ENCODE results near the gene APC2.
"Not testable (repeated sequence)": the region's sequence is repeated elsewhere in the genome, so short reads cannot be mapped to it uniquely, and the experiment has no call there.

The APC2 gene

GRCh38 chr19:1412995-1413800, 36.7 kb upstream of the APC2 start:
- DNase-seq = no peak

DNA sequence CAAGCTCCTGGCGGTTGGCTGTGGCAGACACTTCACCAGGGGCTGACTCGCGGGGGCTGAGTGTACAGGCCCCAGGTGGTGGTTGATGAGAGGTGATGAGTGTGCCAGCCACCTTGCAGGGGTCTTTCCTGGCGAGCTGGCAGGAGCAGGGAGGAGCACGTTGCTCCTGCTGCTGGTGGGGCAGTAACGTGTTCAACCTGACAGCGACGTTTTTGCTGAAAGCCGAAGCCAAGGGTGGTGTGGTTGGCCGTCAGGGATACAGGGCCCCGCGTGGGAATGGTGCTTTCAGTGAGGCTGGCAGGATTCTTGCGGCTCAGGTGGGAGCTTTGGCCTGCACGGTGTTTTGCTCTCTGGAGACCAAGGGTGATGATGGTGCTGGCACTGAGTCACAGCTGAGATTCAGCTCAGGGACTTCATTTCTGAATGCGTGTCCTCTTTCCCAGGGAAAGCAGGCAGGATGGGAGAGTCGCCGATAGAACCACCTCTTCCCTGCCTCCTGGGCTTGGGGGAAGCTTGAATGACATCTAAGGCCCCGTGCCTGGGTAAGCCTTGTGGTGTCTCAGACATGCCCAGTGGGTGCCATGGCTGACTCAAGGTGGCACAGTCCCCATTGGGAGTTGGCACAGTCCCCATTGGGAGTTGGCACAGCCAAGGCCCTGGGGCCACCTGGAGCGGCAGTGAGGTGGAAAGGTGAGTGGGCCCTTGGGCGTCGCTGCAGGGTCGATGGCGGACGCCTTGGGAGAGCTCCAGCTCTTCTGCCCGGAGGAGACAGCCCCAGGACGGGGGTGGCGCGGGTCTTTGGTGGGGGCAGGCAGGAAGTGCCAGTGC, 33.7 kb upstream of the APC2 start:
- no peak for DNase-seq

- no peak for DNase-seq
These were observed 32.8 kb upstream of the APC2 start for GRCh38 chr19:1417145-1417544.

GRCh38 chr19:1417681-1418495, 32.0 kb upstream of the APC2 start:
- no peak for DNase-seq

DNA sequence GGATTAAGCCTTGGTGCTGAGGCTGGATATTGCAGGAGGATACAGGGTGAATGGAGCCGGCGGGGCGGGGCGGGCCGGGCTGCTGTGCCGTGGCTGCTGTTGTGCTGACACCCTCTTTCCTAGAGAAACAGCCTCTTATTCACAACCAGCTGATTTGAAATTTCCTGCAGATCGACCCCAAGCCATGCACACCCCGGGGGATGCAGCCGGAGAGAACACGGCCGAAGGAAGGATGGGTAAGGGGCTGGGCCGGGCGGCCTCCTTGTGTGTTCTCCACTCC, 31.5 kb upstream of the APC2 start:
- DNase-seq = no peak

DNA sequence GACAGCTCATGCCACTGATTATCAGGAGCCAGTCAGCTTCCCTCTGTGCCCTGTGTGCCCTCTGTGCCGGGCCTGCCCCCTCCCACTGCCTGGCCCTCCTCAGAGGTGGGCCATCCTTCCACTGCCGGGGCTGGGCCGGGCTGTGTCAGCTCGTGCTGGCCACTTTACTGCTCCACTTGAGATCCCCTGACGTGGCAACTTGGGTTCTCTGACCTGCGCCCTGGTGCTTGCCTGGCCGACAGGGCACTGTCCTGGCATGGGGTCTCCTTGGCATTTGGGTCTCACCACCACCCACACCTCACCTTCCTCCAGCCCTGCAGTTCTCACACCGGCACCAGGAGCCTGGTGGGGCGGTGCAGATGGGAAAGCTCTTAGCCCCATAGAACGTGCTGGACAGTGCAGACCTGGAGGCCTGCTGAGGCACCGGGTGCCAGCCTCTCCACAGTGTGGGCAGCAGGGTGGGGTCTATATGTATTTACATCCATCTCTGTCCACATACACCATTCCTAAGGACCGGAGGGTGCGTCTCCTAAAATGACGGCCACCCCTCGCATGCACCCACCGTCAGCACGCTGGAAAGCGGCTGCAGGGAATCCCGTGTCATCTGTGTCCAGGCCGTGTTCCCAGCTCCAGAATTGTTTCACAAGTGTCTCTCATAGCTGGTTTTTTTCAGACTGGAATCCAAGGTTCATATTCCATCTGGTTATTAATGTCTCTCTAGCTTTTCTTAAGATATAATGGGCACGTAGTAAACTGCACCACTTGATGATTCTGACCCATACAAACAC, 30.8 kb upstream of the APC2 start:
- no peak for DNase-seq

- DNase-seq = not testable (repeated sequence)
These were observed 29.8 kb upstream of the APC2 start for GRCh38 chr19:1420085-1420484.

DNA sequence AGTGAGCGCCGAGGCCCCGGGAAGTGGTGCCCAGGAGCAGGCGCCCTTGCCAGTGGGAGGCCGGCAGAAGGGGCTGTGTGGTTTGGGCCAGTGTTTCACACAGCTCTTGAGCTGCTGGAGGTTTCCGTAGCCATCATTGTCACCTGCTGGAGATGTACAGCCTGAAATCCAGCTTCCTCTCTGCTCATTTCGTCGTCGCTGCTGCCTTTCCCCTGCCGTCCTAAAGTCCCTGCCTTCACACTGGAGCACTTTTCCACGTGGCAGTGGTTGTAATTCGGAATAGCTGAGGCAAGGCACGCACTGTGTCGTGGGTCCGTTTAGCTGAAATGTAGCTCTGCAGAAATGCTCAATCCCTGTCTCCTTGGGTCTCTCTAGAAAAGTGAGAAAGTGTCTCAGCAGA, 29.3 kb upstream of the APC2 start:
- no peak for DNase-seq

- DNase-seq = no peak
These were observed 28.5 kb upstream of the APC2 start for GRCh38 chr19:1421218-1421957.

- no peak for DNase-seq
These were observed 28.0 kb upstream of the APC2 start for GRCh38 chr19:1421958-1422305.

- no peak for DNase-seq
These were observed 27.6 kb upstream of the APC2 start for GRCh38 chr19:1422360-1422759.

GRCh38 chr19:1422943-1423342, 27.0 kb upstream of the APC2 start:
- no peak for DNase-seq

DNA sequence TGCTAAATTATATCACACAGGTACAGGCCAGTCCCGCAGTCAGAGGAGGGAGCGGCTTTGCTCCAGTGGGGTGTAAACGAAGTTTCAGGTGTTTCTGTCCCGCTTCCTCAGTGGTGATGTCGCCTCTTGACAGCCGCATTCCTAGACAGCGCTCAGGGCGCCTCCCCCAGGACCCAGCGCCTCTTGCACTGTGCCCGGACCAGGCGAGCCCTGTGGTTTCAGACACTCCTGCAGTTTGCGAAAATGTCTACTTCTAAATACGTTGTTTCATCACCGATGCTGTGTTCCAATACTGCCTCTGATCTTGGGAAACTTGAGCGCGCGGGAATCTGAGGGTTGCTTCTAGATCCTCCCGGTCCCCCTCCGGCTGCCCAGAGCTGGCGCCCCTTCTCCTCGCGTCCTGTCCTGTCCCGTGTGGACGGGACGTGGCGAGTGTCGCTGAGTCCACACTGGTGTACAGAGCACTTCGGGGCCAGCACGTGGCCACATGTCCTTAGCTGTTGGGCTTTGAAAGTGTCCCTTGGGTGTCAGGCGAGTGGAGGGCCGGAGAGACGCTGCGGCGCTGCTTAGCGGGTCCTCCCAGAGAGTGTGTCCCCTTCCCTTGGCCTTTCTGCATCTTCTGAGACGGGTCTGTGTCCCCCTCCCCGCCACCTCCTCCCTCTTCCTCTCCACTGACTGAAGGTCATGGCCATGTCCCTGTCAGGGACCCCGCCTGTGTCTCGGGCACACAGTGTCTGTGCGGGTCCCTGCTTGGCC, 26.3 kb upstream of the APC2 start:
- DNase-seq = no peak

DNA sequence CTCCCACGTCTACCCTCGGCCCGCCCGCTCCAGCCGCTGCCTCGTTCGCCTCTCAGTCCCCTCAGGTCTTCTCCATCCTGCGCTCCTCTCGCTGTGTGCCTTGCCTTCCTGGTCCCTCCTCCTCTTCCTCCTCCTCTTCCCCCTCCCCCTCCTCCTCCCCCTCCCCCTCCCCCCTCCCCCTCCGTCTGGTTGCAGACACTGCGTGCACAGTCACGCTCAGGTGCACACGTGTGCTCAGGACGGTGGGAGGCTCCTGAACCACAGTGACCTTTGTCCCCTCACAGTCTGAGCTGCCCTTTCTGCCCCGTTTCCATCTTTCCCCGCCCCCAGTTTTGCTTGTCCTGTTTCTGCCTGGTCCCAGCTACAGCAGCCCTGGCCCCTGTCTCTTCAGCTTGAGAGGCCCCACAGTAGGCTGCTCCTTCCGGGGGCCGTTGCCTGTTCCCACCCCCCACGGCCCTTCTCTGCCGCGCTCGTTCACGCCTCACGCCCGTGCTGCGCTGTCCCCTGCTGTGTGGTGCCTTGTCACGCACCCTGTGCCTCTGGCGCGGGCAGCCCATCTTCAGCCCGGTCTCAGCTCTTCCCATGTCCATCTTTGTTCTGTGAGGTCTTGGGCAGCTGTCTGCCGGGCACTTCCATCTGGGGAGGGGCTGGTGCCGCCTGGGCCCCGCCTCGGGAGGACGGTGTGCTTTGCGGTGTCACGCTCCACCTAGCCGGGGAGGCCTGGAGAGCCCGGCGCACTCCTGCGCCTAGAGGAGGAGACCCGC, 25.5 kb upstream of the APC2 start:
- DNase-seq = no peak

DNA sequence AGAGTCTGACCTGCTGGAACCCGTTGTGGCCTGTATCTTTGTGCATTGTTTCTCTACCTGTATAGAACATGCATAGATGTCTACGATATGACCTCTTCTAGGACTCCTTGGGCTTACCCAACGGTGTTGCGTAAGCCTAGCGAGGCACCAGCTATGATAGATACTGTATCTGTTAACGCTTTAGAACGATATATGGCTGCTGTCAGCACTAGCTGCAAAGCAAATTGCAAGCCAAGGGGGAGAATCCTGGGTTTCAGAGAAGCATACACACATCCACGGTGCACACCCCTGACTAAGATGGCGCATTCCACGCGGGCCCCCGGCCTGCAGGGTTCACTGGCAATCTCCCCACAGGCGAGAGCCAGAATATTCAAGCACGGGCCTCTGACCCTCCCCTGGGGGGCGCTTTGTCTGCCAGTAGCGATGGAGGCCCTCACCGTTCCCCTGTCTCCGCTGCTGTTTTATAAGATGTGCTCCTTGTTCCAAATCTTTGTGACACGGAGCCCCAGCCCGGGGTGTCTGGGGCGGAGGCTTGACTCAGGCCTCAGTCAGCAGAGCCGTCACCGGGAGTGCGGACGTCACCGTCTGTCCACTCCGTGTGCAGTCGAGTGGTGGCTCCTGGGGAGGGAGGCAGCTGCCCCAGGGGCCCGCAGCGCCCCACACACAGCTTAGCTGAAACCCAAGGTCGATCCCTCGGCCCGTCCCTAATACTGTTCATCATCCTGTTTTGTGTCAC, 24.7 kb upstream of the APC2 start:
- no peak for DNase-seq

DNA sequence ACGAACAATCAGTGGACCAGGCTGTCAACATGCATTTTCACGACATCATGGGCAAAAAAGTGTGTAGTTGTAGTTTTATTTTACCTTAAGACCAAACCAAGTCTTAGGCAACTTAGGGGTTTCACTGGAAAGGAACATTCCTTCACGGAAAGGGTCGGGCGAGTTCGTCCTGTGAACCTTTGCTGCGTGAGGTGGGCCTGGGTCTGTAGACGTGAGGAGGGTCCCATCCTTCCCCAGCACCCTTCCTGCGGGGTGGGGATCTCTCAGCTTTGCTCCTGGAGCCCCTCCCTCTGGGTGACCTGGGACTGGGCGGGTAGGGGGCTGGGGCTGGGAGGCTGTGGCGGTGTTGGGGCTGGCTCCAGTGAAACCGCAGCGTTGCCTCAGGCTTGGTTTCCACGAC, 24.0 kb upstream of the APC2 start:
- DNase-seq = no peak

DNA sequence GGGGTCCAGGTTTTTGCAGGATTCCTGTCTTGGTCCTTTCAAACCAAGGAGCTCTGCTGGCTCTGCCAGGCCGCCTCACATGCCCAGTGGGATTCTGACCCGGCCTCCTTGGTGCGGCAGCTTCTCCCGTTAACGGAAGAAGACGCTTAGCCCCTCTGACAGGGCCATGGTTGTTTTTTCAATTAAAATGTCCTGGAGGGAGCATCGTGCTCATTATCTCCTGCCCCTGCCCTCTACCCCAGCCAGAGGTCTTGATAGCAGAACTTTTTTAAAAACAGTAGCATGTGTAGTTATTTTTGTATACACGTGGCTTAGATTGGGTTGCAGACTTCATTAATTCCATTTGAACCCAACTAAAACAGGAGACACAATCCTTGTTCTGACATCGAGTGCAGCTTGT, 23.2 kb upstream of the APC2 start:
- DNase-seq = no peak

DNA sequence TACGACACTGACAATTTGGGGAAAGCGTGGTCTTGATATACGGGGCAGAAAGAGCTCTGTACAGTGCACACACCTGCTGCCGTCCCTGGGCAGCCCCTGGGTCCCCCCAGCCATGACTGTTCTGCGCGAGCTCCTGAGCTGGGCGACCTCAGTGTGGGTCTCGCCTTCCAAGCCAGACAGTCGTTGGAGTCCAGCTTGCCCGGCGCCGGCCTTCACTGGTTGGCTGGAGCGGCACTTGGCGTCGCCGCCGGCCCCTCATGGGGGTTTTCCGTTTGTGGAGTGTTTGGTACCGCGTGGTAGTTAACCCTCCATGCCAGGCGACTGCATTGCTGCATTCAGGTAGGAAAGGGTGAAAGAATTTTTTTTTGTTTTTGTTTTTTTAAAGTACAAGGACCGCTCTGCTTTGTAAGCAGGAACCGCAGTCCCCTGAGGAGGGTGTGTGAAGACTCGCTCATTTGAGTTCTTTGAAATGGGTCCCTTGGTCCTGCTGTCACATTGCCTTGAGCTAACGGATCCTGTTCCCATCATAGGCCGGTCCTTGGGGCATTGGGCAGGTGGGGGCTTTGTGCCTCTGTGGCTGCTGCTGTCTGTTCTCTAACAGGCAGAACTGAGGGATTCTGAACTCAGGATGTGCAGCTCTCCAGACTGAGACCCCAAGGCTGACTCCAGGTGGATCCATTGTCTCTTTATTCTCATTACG, 22.6 kb upstream of the APC2 start:
- DNase-seq = no peak

DNA sequence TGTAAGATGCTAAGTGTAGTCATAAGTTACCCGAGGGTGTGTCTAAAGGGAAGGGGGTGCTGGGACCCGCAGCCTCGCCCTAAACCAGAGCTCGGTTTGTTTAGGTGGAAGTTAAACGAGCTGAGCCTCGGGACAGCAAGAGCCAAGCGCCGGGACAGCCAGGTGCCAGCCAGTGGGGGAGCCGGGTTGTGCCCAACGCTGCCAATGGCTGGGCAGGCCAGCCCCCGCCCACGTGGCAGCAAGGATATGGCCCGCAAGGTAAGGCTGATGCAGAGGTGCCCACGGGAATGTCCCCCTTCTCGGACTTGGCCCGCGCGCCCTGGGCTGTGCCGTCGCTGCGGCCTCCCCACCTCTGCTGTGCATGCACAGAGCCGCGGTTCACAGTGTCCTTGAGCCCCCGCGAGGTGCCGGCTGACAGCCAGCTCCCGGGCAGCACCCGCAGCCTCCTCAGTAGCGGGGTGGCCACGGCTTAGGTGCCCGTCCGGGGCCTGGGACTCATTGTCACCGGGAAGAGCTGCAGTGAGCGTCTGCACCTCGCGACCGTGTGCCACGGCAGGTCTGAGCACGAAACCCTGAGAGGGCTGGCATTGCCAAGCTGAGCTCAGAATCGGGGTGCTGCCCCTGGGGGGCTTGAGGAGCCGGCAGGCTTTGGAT, 21.1 kb upstream of the APC2 start:
- no peak for DNase-seq
